Lung (tissue), 12 donors: ENCODE data around the gene NT5M. TPM values are rescaled to one million over a fixed set of nuclear protein-coding genes. Genes with fewer than 3 reads are reported as not detected.

Source experiments
- ATAC-seq: fragments of 200-7000 bp; cut with Tn5 transposase; one replicate; pipeline ENCODE4 v1.9.1; 2020; ENCODE audit warnings: moderate number of reproducible peaks; ENCODE audit not compliant: insufficient read depth, low FRiP score
- DNase-seq, 3 donors: peaks; one replicate each; pipeline ENCODE4 v3.0.0-alpha.2; 2013 to 2017
- H3K27ac ChIP-seq, 2 donors: one replicate each; pipeline ENCODE4 v1.5.1; 2013; ENCODE audit warnings: mild to moderate bottlenecking in 2 of 2, moderate library complexity in 2 of 2, control low read depth in 1 of 2, inconsistent platforms in 1 of 2, low read depth in 1 of 2, low read length in 1 of 2
- H3K27me3 ChIP-seq, 3 donors: one replicate each; pipeline ENCODE4 v1.5.1; 2013; ENCODE audit warnings: low read length in 2 of 3; ENCODE audit not compliant: control insufficient read depth in 3 of 3, insufficient read depth in 3 of 3
- H3K36me3 ChIP-seq, 4 donors: one replicate each; pipeline ENCODE4 v1.5.1; 2013; ENCODE audit warnings: low read length in 4 of 4, mild to moderate bottlenecking in 1 of 4, moderate library complexity in 1 of 4; ENCODE audit not compliant: control insufficient read depth in 4 of 4, insufficient read depth in 4 of 4
- H3K4me1 ChIP-seq, 5 donors: one replicate each; pipeline ENCODE4 v1.5.1; 2013; ENCODE audit warnings: low read length in 5 of 5, mild to moderate bottlenecking in 2 of 5, moderate library complexity in 1 of 5; ENCODE audit not compliant: control insufficient read depth in 5 of 5, insufficient read depth in 5 of 5
- H3K4me3 ChIP-seq: one replicate; pipeline ENCODE4 v1.5.1; 2013; ENCODE audit warnings: mild to moderate bottlenecking, control low read depth, moderate library complexity
- H3K9ac ChIP-seq, 2 donors: one replicate each; pipeline ENCODE4 v1.5.1; 2013; ENCODE audit warnings: low read length in 2 of 2, control low read depth in 1 of 2; ENCODE audit not compliant: insufficient read depth in 1 of 2
- H3K9me3 ChIP-seq, 4 donors: one replicate each; pipeline ENCODE4 v1.5.1; 2013; ENCODE audit warnings: low read length in 3 of 4, mild to moderate bottlenecking in 1 of 4, moderate library complexity in 1 of 4; ENCODE audit not compliant: control insufficient read depth in 4 of 4, insufficient read depth in 3 of 4
- WGBS, 2 donors: extraction: QIAGEN DNeasy Blood & Tissue Kit; methylation state at CpG; one replicate each; pipeline ENCODE4 v1.1.7; 2013; 5-methylcytosine and 5-hydroxymethylcytosine counted together
- polyA plus RNA-seq, 2 donors: library from polyadenylated mRNA; stranded (reverse); fragments of 200-250 nt; gene quantifications; one replicate each; pipeline ENCODE4 v1.2.1, GENCODE V29; 2013
- total RNA-seq, 2 donors: library from RNA; depleted of rRNA in 1 of 2; stranded (reverse); fragments of >200 nt in 1 of 2; gene quantifications; one replicate each; pipeline ENCODE4 v1.2.1, GENCODE V29; 2014 to 2021
- TF ChIP-seq, protein P1 (sequence below): IDR thresholded peaks from 2 replicates; pipeline ENCODE4 v1.5.1; 2012; ENCODE audit warnings: mild to moderate bottlenecking; ENCODE audit errors: control extremely low read depth, extremely low read depth
- donor health status: control.
- donor health status: control.
- donor health status: Bipolar disorder and iron deficiency.
- donor health status: healthy.
- donor health status: DM: yes; HTN: yes; CAD: no.

Gene NT5M
- total and polyA plus RNA-seq, 4 donors, result 1.7 to 2.8 (median 2.1) TPM

DNA sequence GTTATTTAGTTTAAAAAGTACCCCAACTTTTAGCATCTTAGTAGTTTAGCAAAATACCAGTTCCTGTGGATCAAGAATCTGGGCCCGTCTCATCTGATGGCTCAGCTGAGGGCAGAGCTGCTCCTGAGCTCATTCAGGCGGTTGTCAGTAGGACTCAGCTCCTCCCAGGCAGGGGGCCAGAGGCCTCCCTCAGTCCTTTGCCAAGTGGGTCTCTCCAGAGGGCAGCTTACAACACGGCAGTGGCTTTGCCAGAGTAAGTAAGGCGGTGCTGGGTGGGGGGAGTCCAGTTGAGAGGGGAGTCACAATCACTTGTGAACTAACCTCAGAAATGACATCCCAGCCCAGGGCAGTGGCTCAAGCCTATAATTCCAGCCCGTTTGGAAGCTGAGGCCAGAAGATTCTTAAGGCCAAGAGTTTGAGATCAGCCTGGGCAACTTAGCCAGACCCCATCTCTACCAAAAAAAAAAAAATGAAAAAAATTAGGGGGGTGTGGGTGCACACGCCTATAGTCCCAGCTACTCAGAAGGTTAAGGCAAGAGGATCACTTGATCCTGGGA is 92.2 kb downstream of the NT5M start:
- WGBS, 2 donors, result 84 to 86% methylated on average over 6 of the region's 6 CpGs
- ATAC-seq, result no peak
- H3K36me3 ChIP-seq, result no peaks in the 10 kb centered on the region

GRCh38 chr17:17395885-17396284 is 92.7 kb downstream of the NT5M start:
- TF ChIP-seq, protein P1, sequence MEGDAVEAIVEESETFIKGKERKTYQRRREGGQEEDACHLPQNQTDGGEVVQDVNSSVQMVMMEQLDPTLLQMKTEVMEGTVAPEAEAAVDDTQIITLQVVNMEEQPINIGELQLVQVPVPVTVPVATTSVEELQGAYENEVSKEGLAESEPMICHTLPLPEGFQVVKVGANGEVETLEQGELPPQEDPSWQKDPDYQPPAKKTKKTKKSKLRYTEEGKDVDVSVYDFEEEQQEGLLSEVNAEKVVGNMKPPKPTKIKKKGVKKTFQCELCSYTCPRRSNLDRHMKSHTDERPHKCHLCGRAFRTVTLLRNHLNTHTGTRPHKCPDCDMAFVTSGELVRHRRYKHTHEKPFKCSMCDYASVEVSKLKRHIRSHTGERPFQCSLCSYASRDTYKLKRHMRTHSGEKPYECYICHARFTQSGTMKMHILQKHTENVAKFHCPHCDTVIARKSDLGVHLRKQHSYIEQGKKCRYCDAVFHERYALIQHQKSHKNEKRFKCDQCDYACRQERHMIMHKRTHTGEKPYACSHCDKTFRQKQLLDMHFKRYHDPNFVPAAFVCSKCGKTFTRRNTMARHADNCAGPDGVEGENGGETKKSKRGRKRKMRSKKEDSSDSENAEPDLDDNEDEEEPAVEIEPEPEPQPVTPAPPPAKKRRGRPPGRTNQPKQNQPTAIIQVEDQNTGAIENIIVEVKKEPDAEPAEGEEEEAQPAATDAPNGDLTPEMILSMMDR, result no peak
- no peak overlapping the region for H3K9ac ChIP-seq
- H3K36me3 ChIP-seq, result no peaks in the 10 kb centered on the region
- no peak overlapping the region for H3K4me3 ChIP-seq
- ATAC-seq (no peak), DNase-seq (no peak)
- H3K4me1 ChIP-seq, result peaks cover 0 to 15% (median 7%) of the 10 kb centered on the region in 5 donors
- peaks cover 0 to 2% (median 0%) of the 10 kb centered on the region in 4 donors for H3K9me3 ChIP-seq
- H3K27me3 ChIP-seq, result no peaks in the 10 kb centered on the region
- no peak overlapping the region for H3K27ac ChIP-seq
- 96 to 99% methylated on average over 6 of the region's 6 CpGs for WGBS, 2 donors

More for the DNA sequence above, 92.2 kb downstream of the NT5M start:
- H3K27me3 ChIP-seq, result no peaks in the 10 kb centered on the region
- H3K4me1 ChIP-seq, result peaks cover 0 to 15% (median 7%) of the 10 kb centered on the region in 5 donors
- no peak for DNase-seq
- no peak overlapping the region for H3K27ac ChIP-seq
- TF ChIP-seq, protein P1, result no peak
- H3K4me3 ChIP-seq, result no peak overlapping the region
- H3K9me3 ChIP-seq, result peaks cover 0 to 2% (median 0%) of the 10 kb centered on the region in 4 donors
- H3K9ac ChIP-seq, result no peak overlapping the region

Other genes with a start within 250 kb of the NT5M start
- 1 to 10 TPM; 6.2 to 7.7 TPM for gene PLD6, start 97.0 kb upstream of the NT5M start, total RNA-seq
- gene PLD6, start 97.0 kb upstream of the NT5M start, polyA plus RNA-seq, result 1 to 10 TPM; 3.2 to 4.2 TPM
- gene FLCN, start 66.2 kb upstream of the NT5M start, total RNA-seq, result 100 to 1,000 TPM; 111 to 118 TPM
- gene FLCN, start 66.2 kb upstream of the NT5M start, polyA plus RNA-seq, result 10 to 100 TPM; 31.4 to 48.9 TPM
- gene COPS3, start 22.1 kb upstream of the NT5M start, total RNA-seq, result 10 to 100 TPM; 52.1 to 63.3 TPM
- gene COPS3, start 22.1 kb upstream of the NT5M start, polyA plus RNA-seq, result 10 to 100 TPM; 32.9 to 48.3 TPM
- gene MED9, start 173.6 kb downstream of the NT5M start, total RNA-seq, result 10 to 100 TPM; 14.2 to 15.4 TPM
- gene MED9, start 173.6 kb downstream of the NT5M start, polyA plus RNA-seq, result 10 to 100 TPM; 10.8 to 12.4 TPM
- 10 to 100 TPM in 1 of 2 donors, 1 to 10 TPM in 1; 3.8 to 11.4 TPM for gene RASD1, start 193.0 kb downstream of the NT5M start, total RNA-seq
- 10 to 100 TPM; 13.5 to 53.8 TPM for gene RASD1, start 193.0 kb downstream of the NT5M start, polyA plus RNA-seq